ENCODE results near the gene TEX53.

The TEX53 gene

DNA sequence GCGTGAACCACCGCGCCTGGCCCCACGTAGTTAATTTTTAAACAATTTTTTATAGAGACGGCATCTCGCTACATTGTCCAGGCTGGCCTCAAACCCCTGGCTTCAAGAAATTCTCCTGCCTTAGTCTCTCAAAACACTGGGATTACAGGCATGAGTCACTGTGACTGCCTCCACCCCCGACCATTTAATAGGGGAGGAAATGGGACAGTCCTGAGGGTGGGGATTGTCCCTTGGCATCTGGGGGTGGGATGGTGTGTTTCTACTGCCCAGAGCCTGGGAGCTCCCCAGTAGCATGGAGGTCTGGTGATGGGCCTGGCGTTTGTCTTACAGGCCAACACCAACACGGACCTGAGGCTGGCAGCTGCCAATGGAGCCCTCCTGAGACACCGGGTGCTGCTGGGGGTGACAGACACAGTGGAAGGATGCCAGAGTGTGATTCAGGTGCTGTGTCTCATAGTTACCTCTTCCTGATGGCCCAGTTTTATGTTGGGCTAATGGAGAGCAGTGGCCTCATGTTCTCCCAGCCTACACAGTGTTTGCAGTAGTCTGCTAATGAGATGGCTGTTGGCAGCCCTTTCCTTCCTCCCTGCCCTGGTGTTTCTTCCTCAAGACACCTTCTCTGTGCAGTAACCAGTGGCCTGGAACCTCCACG, 24.0 kb downstream of the TEX53 start:
- DNase-seq (ENCODE audit: low read depth): no peak

DNA sequence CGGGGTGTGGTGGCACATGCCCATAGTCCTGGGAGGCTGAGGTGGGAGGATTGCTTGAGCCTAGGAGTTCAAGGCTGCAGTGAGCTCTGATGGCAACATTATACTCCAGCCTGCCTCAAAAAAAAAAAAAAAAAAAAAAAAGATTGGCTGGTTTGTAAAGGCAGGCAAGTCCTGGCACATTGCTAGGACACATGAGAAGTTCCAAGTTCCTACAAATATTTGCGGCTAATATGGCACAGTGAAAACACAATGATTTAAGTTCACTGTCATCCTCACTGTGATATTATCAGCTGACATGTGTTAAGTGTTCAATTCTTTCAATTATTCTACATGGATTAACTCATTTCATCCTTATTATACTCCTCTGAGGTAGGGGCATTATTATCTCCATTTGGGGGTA, 26.4 kb downstream of the TEX53 start:
- DNase-seq (ENCODE audit: low read depth): no peak

DNA sequence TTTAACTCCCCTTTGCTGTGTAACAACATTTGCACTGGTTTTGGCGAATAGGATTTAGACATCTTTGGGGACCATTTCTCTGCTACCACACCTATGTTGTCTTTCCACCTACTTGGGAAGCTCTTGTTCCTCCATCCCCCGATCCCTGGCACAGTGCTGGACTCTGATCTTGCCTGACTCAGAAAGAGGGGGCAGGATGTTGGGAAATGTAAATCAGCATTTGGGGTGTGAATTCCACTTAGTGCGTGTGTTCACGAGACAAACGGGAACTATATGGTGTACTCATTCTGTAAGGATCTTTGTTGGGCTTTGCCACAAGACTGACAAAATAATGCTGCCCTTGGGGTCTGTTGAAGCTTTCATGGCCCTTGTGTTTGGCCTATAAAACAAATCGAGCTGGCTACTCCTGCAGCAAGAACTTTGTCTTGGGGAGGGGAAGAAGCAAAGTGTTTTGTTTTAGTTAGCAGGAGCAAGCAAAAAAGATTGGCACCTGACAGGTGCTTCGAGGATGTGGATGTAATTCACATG, 28.0 kb downstream of the TEX53 start:
- no peak for DNase-seq (ENCODE audit: low read depth)

DNA sequence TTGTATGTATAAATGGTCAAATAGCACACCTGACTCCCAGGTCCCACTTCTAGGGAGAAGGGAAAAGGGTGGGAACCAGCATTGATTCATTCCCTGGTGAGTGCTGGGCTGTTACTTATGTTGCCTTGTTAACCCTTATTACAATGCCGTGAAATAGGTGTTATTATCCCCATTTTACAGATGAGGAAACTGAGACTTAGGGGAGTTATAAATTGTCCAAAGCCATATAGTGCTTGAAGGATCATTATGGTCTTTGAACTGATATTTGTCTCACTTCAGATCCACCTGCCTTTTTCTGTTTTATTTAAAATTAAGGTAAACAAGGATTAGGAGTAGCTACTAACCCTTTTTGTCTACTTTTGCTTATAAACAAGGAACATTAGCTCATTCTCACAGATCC, 30.1 kb downstream of the TEX53 start:
- no peak for DNase-seq (ENCODE audit: low read depth)

DNA sequence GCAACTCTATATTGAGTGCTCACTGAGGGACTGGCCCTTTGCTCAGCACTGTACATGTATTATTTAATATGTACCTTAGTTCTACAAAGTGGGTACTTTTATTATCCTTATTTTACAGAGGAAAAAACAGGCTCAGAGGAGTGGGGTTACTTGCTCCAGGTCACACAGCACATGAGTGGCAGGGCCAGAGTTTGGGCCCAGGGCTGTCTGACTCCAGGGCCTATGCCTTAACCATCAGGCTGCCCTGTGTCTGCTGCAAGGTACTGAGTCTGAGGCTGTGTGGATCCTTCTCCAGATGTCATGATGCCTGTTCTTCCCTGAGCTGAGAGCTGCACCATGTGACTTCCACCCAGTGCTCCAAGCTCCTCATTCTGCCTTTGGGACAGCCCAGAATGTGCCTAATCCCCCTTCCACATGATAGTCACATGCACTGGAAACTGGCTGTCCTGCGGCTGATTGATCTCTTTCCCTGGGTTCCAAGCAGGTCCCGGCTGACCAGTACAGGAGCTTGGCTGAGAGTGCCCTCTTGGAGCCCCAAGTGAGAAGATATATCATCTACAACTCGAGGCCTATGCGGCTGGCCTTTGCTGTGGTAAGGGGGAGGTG, 31.1 kb downstream of the TEX53 start:
- no peak for DNase-seq (ENCODE audit: low read depth)

DNA sequence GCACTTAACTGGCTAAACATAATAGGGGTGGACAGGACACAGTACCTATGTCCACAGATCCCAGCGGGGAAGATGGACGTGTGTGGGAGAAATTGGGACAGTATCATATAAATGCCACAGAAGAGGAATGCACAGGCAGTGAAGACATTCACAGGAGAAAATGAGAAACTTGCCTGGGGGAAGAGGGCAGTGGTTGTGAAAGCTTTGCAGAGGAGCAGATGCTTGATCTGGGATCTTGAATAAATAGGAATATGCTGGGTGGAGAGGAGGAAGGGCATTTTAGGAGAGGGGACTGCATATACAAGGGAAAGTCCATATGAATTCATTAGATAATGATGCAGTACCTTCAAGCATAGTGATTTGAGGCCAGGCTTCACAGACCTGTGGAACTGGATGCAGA, 32.9 kb downstream of the TEX53 start:
- no peak for DNase-seq (ENCODE audit: low read depth)

DNA sequence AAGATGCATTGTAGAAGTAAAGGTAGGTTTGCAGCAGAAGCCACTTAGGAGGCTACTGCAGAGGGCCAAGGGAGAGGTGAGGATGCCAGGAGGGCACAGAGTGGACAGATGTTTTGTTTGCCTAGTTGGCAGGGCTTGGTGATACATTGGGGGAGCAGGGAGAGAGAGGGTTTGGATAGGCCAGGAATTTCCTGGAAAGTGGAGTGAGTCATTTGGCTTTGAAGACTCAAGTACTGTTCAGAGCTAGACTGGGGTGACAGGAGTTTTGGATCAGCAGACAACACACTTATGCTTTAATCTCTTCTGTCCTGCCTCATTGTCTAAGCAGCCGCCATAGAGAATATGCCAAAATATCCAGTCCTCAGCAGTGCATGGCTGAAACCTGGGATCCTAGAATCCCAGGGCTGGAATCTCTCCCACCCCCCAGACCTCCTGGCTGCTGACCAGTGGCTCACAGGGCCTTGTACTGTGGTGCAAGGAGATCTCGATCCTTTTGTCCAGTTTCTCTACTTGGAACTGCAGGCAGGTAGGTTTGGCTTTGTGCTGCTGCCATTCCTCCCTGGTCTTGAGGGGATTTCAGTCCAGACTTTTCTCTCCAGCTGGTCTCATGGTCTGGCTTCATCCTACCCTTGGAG, 35.5 kb downstream of the TEX53 start:
- DNase-seq (ENCODE audit: low read depth): no peak

DNA sequence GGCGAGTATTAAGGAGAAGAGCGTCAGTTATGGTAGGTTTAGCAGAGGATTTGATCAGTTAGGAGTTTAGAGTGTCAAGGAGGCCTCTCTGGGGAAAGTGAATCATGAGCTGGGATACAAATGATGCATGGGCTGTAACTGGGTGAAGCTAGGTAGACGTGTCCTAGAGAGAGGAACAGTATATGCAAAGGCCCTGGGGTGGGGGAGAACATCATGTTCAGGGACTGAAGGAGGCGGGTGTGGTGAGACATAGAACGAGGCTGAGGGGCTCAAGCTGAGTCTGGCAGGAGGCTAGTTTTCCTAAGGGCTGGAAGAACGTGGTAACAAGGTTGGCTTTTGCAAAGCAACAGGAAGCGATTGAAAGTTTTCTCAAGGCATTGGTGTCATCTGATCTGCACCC, 36.0 kb downstream of the TEX53 start:
- no peak for DNase-seq (ENCODE audit: low read depth)

DNA sequence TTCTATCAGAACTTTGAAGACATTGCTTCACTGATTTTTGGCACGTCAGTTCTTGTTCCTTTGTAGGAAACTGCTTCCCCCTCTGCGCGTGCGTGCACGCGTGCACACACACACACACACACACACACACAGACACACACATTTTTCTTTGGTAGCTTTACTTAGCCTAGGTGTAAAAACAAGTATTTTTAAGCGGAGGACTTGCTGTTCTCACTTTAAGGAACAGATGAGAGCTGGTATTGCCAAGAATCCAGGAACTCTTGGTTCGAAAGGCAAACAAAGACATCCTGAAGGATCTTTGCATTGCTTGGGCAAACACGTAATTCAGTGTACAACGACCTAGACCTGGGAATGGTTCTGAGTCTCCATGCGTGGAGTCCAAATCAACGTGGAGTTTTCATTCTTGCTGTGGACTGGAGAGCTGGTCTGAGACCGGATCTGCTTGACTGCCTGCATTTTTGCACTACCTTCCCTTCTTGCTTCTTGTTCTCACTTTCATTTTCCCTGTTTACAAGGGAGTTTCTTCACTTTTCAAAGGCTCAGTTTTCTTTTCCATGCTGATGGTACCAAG, 38.3 kb downstream of the TEX53 start:
- DNase-seq (ENCODE audit: low read depth): no peak

DNA sequence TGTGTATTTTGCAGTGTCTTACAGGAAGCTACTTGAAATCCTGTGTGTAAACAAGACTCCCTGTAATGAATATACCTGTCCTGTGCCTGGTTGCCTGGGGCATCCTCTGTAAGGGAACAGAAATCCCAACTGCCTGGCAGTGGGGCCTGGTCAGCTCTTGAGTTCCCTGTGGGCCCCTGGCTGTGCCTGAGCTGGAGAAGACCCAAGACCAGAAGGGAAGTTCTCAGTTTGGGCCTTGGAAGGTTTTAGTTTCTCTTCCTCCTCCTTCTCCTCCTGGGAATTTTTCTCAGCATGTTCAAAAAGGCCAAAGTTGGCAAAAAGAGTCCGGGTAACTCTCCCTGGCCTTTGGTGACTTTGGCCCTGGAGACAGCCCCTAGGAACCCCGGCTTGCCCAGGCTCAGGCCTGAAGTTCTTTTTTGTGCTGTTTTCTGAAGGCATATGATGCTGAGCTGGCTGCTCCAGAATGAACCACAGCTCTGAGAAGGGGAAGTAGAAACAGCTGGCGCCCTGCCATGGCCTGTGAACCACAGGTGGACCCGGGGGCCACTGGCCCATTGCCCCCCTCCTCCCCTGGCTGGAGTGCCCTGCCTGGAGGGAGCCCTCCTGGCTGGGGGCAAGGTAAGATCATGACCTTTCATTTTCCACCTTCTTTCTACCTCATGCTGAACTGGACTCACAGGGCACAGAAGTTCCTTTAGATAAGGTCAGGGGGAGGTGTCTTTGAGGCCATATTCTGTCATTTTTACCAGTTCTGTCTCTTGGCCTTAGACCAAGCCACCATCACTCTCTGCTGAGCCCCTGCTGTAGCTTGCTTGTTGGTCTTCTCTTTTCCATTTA, 40.7 kb downstream of the TEX53 start:
- DNase-seq (ENCODE audit: low read depth): no peak

DNA sequence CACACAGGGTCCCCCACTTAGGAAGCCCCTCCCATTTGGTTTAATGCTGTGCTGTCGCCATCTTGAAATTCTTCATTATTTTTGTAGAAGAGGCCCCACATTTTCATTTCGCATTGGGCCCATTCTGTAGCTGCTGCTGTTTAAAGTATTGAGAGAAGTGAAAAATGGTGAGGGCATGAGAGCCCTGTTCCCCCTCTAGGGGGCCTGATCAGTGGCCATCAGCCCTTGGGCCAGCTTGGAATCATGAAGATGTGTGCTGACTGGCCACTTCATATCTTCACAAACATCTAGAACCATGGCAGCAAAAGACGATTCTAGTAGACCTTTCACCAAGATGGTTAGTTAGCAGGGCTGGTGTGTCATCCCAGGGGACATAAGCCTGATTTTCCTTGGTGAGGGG, 43.2 kb downstream of the TEX53 start:
- DNase-seq (ENCODE audit: low read depth): no peak

DNA sequence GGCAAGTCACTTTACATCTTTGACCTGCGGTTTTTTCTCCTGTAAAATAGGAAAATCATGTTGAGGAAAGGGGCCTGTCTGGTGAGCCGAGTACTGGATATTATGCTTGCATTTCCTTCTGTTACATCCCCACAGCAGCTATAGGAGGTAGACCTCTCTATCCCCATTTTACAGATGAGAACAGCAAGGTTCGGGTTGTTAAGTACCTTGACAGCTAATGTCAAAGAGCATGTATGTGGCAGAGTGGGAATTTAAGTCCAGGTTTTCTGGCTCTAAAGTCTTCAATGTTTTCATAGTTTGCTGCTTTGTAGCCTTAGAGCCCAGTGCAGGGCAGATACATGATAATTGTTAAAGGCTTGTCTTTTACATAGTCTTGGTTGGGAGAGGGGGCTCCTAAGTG, 43.7 kb downstream of the TEX53 start:
- DNase-seq (ENCODE audit: low read depth): no peak

DNA sequence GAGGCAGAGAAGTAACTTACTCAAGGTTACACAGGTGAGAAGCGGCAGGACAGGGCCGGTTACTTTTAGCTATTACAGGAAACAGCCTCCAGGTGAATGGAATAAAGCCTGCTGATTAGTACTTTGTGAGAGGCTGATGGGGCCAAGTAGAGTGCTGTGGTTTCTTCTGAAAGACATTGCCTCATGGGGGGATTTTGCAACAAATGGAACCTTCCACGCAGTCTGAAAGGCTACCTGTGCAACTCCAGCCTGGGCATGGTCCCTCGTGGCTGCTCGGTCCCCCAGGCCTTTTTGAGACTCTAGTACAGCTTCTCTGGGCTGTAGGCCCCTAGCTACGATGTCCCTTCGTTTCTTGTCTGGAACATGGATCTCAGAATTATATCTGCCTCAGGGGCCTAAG, 44.5 kb downstream of the TEX53 start:
- no peak for DNase-seq (ENCODE audit: low read depth)

DNA sequence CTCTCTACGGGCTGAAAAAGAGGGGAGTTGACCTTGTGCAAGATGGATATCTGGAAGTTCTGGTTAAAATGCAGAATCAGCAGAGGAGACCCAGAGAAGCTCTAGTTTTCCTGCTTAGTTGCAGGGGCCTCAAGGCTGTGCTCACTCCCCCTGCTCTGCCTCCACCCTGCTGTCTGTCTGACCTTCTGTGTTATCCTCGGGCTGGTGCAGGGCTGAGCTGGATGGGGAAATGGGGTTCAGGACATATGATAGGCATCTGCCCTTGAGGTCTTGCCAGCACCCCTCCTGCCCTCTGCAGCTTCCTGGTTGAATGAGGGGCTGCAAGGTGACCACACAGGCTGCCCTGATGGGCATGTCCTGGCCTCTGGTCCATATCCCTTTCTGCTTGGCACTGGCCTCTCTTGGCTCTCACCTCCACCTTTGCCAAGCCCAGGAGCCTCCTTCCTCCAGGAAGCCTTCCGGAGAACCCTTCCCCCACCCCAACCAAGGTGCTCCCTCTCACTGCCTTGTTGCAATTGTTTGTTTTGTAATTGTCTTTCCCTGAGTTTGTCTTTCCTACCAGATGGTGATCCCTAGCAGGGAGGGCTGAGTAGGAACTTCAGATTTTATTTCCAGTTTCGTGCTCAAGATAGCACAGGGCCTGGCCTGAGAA, 45.2 kb downstream of the TEX53 start:
- no peak for DNase-seq (ENCODE audit: low read depth)

DNA sequence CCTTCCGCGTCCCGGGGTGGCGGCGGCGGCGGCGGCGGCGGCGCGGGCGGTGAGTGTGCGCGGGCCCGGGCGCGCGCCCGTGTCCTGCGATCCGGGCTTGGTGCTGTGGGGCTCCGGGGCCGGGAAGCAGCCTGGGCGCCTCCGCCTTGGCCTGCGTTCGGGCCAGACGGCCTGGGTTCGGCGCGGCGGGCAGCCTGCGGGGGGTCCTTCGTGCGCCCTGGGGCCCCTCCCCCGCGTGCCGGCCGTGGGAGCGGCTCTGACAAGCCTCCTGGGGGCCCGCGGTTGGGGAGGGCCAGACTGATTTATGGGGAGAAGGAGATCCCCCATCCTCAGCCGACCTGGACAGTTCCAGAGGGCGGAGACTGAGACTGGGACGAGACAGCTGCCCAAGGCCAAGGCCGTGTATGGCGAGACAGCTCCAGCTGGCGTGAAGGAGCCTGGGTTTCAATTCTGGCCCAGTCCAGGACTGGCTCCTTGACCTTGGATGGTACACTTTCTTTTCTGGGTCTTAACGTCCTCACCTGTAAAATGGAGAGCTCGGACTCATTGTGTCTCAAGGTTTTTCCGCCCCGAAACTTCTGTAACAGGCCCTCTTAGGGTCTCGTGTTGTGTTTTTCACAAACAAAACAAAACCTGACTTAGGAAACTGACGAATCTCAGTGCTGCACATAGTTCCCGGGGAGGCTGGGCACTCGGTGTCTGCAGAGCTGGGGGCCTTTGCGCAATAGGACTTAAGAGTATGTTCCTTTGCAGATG, 45.9 kb downstream of the TEX53 start:
- peak; percentile 45 for DNase-seq (ENCODE audit: low read depth)

DNA sequence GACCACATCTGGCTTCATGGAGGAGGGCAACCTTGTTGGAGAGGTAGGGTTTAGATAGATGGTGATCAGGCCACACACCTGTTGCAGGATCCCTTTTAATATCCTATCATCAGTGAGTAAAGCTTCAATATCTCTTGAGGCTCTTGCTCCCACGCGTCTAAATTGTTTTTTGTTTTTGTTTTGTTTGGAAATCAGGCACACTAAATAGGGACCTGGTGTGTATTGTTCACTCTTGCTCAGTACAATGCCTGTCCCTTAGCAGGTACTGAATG, 49.1 kb downstream of the TEX53 start:
- no peak for DNase-seq (ENCODE audit: low read depth)

DNA sequence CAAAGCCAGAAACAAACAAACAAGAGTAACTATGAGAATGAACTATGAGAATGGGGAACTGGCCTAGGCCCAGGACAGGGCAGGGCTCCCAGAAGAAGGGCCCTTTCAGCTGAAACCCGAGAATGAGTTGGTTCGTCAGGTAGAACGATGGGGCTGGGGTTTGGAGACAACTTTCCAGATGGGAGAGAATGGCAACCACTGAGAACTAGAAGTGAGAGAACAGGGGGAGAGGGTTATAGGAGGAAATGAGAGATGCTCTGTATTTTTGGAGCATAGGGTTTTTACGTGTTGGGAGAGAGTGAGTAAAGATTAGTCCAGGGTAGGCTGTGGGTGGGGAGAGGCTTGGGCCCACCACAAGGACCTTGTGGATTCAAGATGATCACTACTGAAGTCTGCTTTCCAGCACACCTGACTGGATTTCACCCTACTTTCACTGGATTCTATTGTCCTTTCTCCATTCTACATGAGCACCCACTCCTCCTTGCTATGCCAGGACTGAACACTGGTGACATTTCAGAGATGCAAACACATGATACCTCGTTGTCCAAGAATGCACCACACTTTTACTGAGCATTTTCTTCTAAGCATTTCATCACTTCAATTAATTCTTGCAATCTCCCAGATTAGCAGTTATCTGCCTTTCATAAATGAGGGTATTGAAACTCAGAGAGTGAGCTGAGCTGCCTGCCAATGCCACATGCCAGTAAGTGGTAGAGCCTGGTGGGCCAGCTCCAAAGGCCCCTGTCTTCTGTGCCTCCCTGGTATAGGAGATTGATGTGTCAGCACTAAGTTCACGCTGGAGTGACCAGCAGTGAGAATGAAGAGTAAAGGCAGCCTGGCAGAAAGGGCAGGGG, 49.7 kb downstream of the TEX53 start:
- no peak for DNase-seq (ENCODE audit: low read depth)

DNA sequence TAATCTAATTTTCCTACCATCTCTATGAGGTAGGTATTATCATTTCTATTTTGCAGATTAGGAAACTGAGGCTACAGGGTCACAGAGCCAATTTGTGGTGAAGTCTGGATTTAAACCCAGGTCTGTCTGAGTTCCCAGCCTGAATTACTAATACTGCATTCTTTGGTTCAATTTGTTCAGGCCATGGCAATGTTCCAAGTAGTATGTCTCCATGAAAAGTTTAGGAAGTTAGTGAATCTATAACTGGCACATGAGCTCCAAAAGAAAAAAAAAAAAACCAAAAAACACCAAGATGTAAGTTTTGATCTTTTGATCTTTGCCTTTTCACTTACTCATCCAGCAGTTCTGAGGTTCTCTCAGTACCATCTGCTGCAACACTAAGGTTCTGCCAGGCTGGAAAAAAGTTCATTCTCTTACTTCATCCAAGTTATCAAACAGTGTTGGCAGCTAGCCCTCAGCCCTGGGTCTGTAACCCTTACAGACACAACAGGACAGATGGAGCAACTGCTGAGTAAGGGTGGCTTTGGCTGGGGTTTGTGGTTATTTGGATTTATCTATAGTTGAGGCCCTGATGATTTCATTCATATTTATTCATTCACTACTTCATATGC, 50.9 kb downstream of the TEX53 start:
- no peak for DNase-seq (ENCODE audit: low read depth)
